Esophagus squamous epithelium (tissue), 4 donors: Measurements from ENCODE around the gene KIAA1217.

Experiments
- CTCF ChIP-seq, 6 experiments: fragments of 450-650 bp in 4 of 6; fragments of 200-600 bp in 2 of 6; sonication (generic) in 2 of 6; IDR thresholded peaks; one replicate each; pipeline ENCODE4 v1.5.1; 2016 to 2019; ENCODE audit warnings: antibody characterized with exemption in 6 of 6, mild to moderate bottlenecking in 4 of 6, moderate library complexity in 4 of 6
- POLR2A ChIP-seq, 4 donors: fragments of 450-650 bp; IDR thresholded peaks; one replicate each; pipeline ENCODE4 v1.6.1; 2017; ENCODE audit warnings: antibody characterized with exemption in 4 of 4, mild to moderate bottlenecking in 4 of 4, moderate library complexity in 3 of 4

GRCh38 chr10:24531439-24531838, 322.5 kb downstream of the KIAA1217 start:
- TF ChIP-seq CTCF (IDR thresholded peaks at IDR 0.05) (no peak), POLR2A (IDR thresholded peaks at IDR 0.05) (no peak)
